GM23338 (cell line): ENCODE data around the gene SLC24A5. TPM values are rescaled to one million over a fixed set of nuclear protein-coding genes. Genes with fewer than 3 reads are reported as not detected.

Source experiments
- ATAC-seq: fragments of 200-7000 bp; cut with Tn5 transposase; 3 replicates; pipeline ENCODE4 v1.9.1; 2020
- DNase-seq: peaks from one replicate; pipeline ENCODE4 v3.0.0-alpha.2; 2015; ENCODE audit warnings: low spot score
- H2AFZ ChIP-seq: fragments of 200-600 bp; sonication (generic); 2 replicates; pipeline ENCODE4 v1.8.0; 2016; ENCODE audit warnings: antibody characterized with exemption, mild to moderate bottlenecking, moderate library complexity
- H3F3A ChIP-seq: fragments of 200-600 bp; sonication (generic); replicated peaks from 2 replicates; pipeline ENCODE4 v1.8.0; 2017; ENCODE audit warnings: antibody characterized with exemption, mixed run types, low read depth
- H3K27ac ChIP-seq: fragments of 200-600 bp; sonication (generic); 2 replicates; pipeline ENCODE4 v1.6.1; 2016; ENCODE audit warnings: low read depth
- H3K27me3 ChIP-seq: fragments of 200-600 bp; sonication (generic); 2 replicates; pipeline ENCODE4 v1.8.0; 2016; ENCODE audit warnings: mild to moderate bottlenecking, mixed run types, moderate library complexity; ENCODE audit not compliant: insufficient read depth
- H3K36me3 ChIP-seq: fragments of 200-600 bp; sonication (generic); 2 replicates; pipeline ENCODE4 v1.8.0; 2016; ENCODE audit warnings: mild to moderate bottlenecking; ENCODE audit not compliant: insufficient read depth
- H3K4me1 ChIP-seq: fragments of 200-600 bp; sonication (generic); 2 replicates; pipeline ENCODE4 v1.8.0; 2016; ENCODE audit warnings: mild to moderate bottlenecking, moderate library complexity; ENCODE audit not compliant: insufficient read depth
- H3K4me2 ChIP-seq: fragments of 200-600 bp; sonication (generic); 2 replicates; pipeline ENCODE4 v1.7.1; 2017; ENCODE audit warnings: mixed run types
- H3K4me3 ChIP-seq: fragments of 200-600 bp; sonication (generic); 2 replicates; pipeline ENCODE4 v1.6.1; 2016; ENCODE audit warnings: mixed run types
- H3K79me2 ChIP-seq: fragments of 200-600 bp; sonication (generic); replicated peaks from 2 replicates; pipeline ENCODE4 v1.8.0; 2017; ENCODE audit warnings: mild to moderate bottlenecking; ENCODE audit not compliant: insufficient read depth
- H3K9me2 ChIP-seq: fragments of 200-600 bp; sonication (generic); 2 replicates; pipeline ENCODE4 v1.8.0; 2017; ENCODE audit not compliant: insufficient read depth
- H4K20me1 ChIP-seq: fragments of 200-600 bp; sonication (generic); replicated peaks from 2 replicates; pipeline ENCODE4 v1.8.0; 2017; ENCODE audit warnings: mild to moderate bottlenecking; ENCODE audit not compliant: insufficient read depth
- H3K27ac Mint-ChIP-seq: 2 replicates; pipeline ENCODE4 v1.8.0; 2020; ENCODE audit warnings: inconsistent platforms, mild to moderate bottlenecking, moderate library complexity, mixed read lengths
- H3K27me3 Mint-ChIP-seq: 3 replicates; pipeline ENCODE4 v1.8.0; 2022; ENCODE audit warnings: low read depth, mild to moderate bottlenecking, moderate library complexity, mixed read lengths, inconsistent platforms; ENCODE audit not compliant: insufficient read depth, poor library complexity
- H3K36me3 Mint-ChIP-seq: 3 replicates; pipeline ENCODE4 v1.8.0; 2021; ENCODE audit warnings: low read depth, mild to moderate bottlenecking, inconsistent platforms, moderate library complexity, mixed read lengths
- H3K4me1 Mint-ChIP-seq: 3 replicates; pipeline ENCODE4 v1.8.0; 2020; ENCODE audit warnings: mild to moderate bottlenecking, inconsistent platforms, mixed read lengths
- H3K4me3 Mint-ChIP-seq: 3 replicates; pipeline ENCODE4 v1.8.0; 2021; ENCODE audit warnings: moderate library complexity, mild to moderate bottlenecking, inconsistent platforms, mixed read lengths
- H3K9me3 Mint-ChIP-seq: 3 replicates; pipeline ENCODE4 v1.8.0; 2020; ENCODE audit warnings: moderate library complexity, mild to moderate bottlenecking, inconsistent platforms, mixed read lengths
- CREB1 ChIP-seq: fragments of 250-450 bp; sonication (Bioruptor Pico); IDR thresholded peaks from 2 replicates; pipeline ENCODE4 v1.5.0; 2020; ENCODE audit warnings: low read depth, mild to moderate bottlenecking, moderate library complexity
- CTCF ChIP-seq, 2 experiments: fragments of 200-600 bp in 1 of 2; sonication (generic) in 1 of 2; conservative IDR thresholded peaks; 2 replicates each; pipeline versions ENCODE4 v1.5.1 to v1.6.1; 2016 to 2017; ENCODE audit warnings: antibody characterized with exemption in 2 of 2, low read depth in 2 of 2, mild to moderate bottlenecking in 2 of 2, moderate library complexity in 1 of 2
- ETS1 ChIP-seq: IDR thresholded peaks from 2 replicates; pipeline ENCODE4 v1.6.1; 2016; ENCODE audit warnings: antibody characterized with exemption
- EZH2 ChIP-seq: fragments of 200-600 bp; sonication (generic); IDR thresholded peaks from one replicate; pipeline ENCODE4 v1.8.0; 2017; ENCODE audit warnings: antibody characterized with exemption, mild to moderate bottlenecking, low read depth; ENCODE audit not compliant: unreplicated experiment
- EZH2phosphoT487 ChIP-seq: fragments of 200-600 bp; sonication (generic); IDR thresholded peaks from one replicate; pipeline ENCODE4 v1.8.1; 2018; ENCODE audit warnings: antibody characterized with exemption; ENCODE audit not compliant: unreplicated experiment
- JUNB ChIP-seq: IDR thresholded peaks from one replicate; pipeline ENCODE4 v1.6.1; 2016; ENCODE audit warnings: antibody characterized with exemption; ENCODE audit not compliant: unreplicated experiment
- NANOG ChIP-seq: IDR thresholded peaks from 2 replicates; pipeline ENCODE4 v1.6.1; 2016; ENCODE audit warnings: antibody characterized with exemption, borderline replicate concordance
- POLR2AphosphoS5 ChIP-seq: IDR thresholded peaks from 2 replicates; pipeline ENCODE4 v1.6.1; 2016; ENCODE audit warnings: antibody characterized with exemption, low read depth
- REST ChIP-seq: IDR thresholded peaks from one replicate; pipeline ENCODE4 v1.6.1; 2018; ENCODE audit warnings: antibody characterized with exemption; ENCODE audit not compliant: unreplicated experiment
- STAT1 ChIP-seq: IDR thresholded peaks from one replicate; pipeline ENCODE4 v1.6.1; 2016; ENCODE audit warnings: antibody characterized with exemption; ENCODE audit not compliant: unreplicated experiment
- ZNF114 ChIP-seq: fragments of 250-450 bp; sonication (Bioruptor Pico); IDR thresholded peaks from 2 replicates; pipeline ENCODE4 v1.5.0; 2020; ENCODE audit warnings: mild to moderate bottlenecking, moderate library complexity
- ZNF331 ChIP-seq: fragments of 250-450 bp; sonication (Bioruptor Pico); IDR thresholded peaks from 2 replicates; pipeline ENCODE4 v1.5.0; 2020; ENCODE audit warnings: low read depth, mild to moderate bottlenecking, moderate library complexity
- ZNF462 ChIP-seq: fragments of 250-450 bp; sonication (Bioruptor Pico); IDR thresholded peaks from 2 replicates; pipeline ENCODE4 v1.5.0; 2020; ENCODE audit warnings: mild to moderate bottlenecking, moderate library complexity
- polyA plus RNA-seq: library from polyadenylated mRNA; unstranded; fragments of >200 nt; fragmentation: Nextera tagmentation; extraction: Ambion mirVana; gene quantifications from 2 replicates; pipeline ENCODE4 v1.2.1, GENCODE V29; 2016
- total RNA-seq: library from RNA; depleted of rRNA; stranded (reverse); fragments of >200 nt; shearing (Covaris generic); gene quantifications from 2 replicates; pipeline ENCODE4 v1.2.3, GENCODE V29; 2014

Gene SLC24A5
- total and polyA plus RNA-seq, 2 experiments from 2014 or later, result 0.39 TPM; not detected in 1

- no peaks in the 10 kb centered on the region for H3K36me3 ChIP-seq
- DNase-seq (no peak), ATAC-seq (no peak)
- H3K4me3 Mint-ChIP-seq, result no peak overlapping the region
- no peaks in the 10 kb centered on the region for H3K27me3 Mint-ChIP-seq
- H4K20me1 ChIP-seq, result no peaks in the 10 kb centered on the region
- H2AFZ ChIP-seq, result no peak overlapping the region
- no peaks in the 10 kb centered on the region for H3K27me3 ChIP-seq
- no peak overlapping the region for H3K27ac ChIP-seq
- H3K4me2 ChIP-seq, result no peak overlapping the region
- TF ChIP-seq ZNF331 (CRISPR knock-in tag) (no peak), STAT1 (no peak), NANOG (no peak), ETS1 (no peak), REST (no peak), POLR2AphosphoS5 (no peak), EZH2phosphoT487 (no peak), JUNB (no peak), CREB1 (CRISPR knock-in tag) (no peak), EZH2 (no peak), ZNF462 (no peak), ZNF114 (CRISPR knock-in tag) (no peak), CTCF (conservative IDR thresholded peaks at IDR 0.05; ENCODE audit: low read depth in 2 of 2) (no peak)
- H3K79me2 ChIP-seq, result no peaks in the 10 kb centered on the region
- H3K9me2 ChIP-seq, result no peaks in the 10 kb centered on the region
- H3K4me3 ChIP-seq, result no peak overlapping the region
- H3K9me3 Mint-ChIP-seq, result no peaks in the 10 kb centered on the region
- H3K27ac Mint-ChIP-seq, result no peak overlapping the region
- H3F3A ChIP-seq, result no peaks in the 10 kb centered on the region
- H3K4me1 Mint-ChIP-seq, result peaks cover 17% of the 10 kb centered on the region
- 0 out of 2 replicates have a peak, but pooled peaks cover 6% of the 10 kb centered on the region for H3K4me1 ChIP-seq
- H3K36me3 Mint-ChIP-seq, result no peaks in the 10 kb centered on the region
Observed at GRCh38 chr15:48126667-48127355, 6.0 kb downstream of the SLC24A5 start.
